ENCODE measurements around the gene ZNF865.

DNA sequence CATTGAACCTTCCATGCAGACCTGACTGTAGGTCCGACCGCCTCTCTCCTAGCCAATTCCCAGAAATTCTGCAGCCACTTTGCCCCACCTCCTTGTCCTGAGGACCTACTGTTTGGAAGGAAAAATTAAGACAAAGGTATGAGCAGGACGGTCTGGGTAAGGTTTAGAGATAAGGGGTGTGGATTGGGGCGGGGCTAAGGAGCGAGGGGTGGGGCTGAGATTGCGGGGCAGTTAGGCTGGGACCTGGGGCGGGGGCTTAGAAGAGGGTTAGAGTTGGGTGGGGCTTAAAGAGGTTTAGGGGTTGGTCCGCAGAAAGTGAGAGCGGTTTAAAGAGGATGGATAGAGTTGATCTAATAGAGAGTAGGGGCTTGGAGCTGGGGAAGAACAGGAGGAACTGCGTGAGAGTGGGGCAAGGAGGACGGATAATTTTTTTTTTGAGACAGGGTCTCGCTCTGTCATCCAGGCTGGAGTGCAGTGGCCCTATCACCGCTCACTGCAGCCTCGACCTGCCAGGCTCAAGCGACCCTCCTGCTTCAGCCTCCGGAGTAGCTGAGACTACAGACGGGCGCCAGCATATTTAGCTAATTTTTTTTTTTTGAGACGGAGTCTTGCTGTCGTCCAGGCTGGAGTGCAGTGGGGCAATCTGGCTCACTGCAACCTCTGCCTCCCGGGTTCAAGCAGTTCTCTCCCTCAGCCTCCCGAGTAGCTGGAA is 1.7 kb upstream of the ZNF865 start:
- TF ChIP-seq, protein P1, sequence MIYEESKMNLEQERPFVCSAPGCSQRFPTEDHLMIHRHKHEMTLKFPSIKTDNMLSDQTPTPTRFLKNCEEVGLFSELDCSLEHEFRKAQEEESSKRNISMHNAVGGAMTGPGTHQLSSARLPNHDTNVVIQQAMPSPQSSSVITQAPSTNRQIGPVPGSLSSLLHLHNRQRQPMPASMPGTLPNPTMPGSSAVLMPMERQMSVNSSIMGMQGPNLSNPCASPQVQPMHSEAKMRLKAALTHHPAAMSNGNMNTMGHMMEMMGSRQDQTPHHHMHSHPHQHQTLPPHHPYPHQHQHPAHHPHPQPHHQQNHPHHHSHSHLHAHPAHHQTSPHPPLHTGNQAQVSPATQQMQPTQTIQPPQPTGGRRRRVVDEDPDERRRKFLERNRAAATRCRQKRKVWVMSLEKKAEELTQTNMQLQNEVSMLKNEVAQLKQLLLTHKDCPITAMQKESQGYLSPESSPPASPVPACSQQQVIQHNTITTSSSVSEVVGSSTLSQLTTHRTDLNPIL (CRISPR knock-in tag; IDR thresholded peaks at IDR 0.05; ENCODE audit: low read depth): no peak
- TF ChIP-seq CSDC2 (CRISPR knock-in tag; IDR thresholded peaks at IDR 0.05) (no peak), ZFP3 (CRISPR knock-in tag; IDR thresholded peaks at IDR 0.05) (no peak), OSR1 (CRISPR knock-in tag; IDR thresholded peaks at IDR 0.05) (no peak), ARNTL (CRISPR knock-in tag; IDR thresholded peaks at IDR 0.05; ENCODE audit: borderline replicate concordance, low read depth) (no peak), ZNF70 (CRISPR knock-in tag; IDR thresholded peaks at IDR 0.05) (no peak), ZFP30 (CRISPR knock-in tag; IDR thresholded peaks at IDR 0.05) (no peak)
- TF ChIP-seq, protein P2, sequence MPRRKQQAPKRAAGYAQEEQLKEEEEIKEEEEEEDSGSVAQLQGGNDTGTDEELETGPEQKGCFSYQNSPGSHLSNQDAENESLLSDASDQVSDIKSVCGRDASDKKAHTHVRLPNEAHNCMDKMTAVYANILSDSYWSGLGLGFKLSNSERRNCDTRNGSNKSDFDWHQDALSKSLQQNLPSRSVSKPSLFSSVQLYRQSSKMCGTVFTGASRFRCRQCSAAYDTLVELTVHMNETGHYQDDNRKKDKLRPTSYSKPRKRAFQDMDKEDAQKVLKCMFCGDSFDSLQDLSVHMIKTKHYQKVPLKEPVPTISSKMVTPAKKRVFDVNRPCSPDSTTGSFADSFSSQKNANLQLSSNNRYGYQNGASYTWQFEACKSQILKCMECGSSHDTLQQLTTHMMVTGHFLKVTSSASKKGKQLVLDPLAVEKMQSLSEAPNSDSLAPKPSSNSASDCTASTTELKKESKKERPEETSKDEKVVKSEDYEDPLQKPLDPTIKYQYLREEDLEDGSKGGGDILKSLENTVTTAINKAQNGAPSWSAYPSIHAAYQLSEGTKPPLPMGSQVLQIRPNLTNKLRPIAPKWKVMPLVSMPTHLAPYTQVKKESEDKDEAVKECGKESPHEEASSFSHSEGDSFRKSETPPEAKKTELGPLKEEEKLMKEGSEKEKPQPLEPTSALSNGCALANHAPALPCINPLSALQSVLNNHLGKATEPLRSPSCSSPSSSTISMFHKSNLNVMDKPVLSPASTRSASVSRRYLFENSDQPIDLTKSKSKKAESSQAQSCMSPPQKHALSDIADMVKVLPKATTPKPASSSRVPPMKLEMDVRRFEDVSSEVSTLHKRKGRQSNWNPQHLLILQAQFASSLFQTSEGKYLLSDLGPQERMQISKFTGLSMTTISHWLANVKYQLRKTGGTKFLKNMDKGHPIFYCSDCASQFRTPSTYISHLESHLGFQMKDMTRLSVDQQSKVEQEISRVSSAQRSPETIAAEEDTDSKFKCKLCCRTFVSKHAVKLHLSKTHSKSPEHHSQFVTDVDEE (CRISPR knock-in tag; IDR thresholded peaks at IDR 0.05): no peak
- TF ChIP-seq, protein P3, sequence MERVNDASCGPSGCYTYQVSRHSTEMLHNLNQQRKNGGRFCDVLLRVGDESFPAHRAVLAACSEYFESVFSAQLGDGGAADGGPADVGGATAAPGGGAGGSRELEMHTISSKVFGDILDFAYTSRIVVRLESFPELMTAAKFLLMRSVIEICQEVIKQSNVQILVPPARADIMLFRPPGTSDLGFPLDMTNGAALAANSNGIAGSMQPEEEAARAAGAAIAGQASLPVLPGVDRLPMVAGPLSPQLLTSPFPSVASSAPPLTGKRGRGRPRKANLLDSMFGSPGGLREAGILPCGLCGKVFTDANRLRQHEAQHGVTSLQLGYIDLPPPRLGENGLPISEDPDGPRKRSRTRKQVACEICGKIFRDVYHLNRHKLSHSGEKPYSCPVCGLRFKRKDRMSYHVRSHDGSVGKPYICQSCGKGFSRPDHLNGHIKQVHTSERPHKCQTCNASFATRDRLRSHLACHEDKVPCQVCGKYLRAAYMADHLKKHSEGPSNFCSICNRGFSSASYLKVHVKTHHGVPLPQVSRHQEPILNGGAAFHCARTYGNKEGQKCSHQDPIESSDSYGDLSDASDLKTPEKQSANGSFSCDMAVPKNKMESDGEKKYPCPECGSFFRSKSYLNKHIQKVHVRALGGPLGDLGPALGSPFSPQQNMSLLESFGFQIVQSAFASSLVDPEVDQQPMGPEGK (CRISPR knock-in tag; IDR thresholded peaks at IDR 0.05; ENCODE audit: borderline replicate concordance): no peak
